ENCODE results near the gene PHKG2. TPM values are rescaled to one million over a fixed set of nuclear protein-coding genes. Genes with fewer than 3 reads are reported as not detected.

The PHKG2 gene
- total RNA-seq, 2 donors from 2014 or later: 17.6 to 24.7 TPM

- H3K27me3 ChIP-seq: no peaks in the 10 kb centered on the region
- peaks cover 0 to 7% of the 10 kb centered on the region in 2 donors for H3K36me3 ChIP-seq (replicated peaks in 1 of 2; ENCODE audit: insufficient read depth in 1 of 2, low read depth in 2 of 2)
- 87 to 93% methylated on average over 12 to 13 of the region's 13 CpGs for WGBS, 2 donors
- H3K4me3 ChIP-seq: no peak overlapping the region
- no peak overlapping the region for H3K27ac ChIP-seq
- TF ChIP-seq POLR2A (IDR thresholded peaks at IDR 0.05) (no peak), CTCF (IDR thresholded peaks at IDR 0.05) (no peak)
- ATAC-seq: no peak
- intact Hi-C loops (cut with DNase I): no loop called here
- DNase-seq: no peak
- peaks cover 14% of the 10 kb centered on the region for H3K4me1 ChIP-seq
- H3K9me3 ChIP-seq: no peaks in the 10 kb centered on the region
Observed at GRCh38 chr16:30756781-30757100, 8.5 kb downstream of the PHKG2 start.

- H3K9me3 ChIP-seq: no peaks in the 10 kb centered on the region
Observed at GRCh38 chr16:30757316-30757715, 9.1 kb downstream of the PHKG2 start.

GRCh38 chr16:30758988-30759491, 10.8 kb downstream of the PHKG2 start:
- intact Hi-C loops (cut with DNase I): no loop called here
- no peak overlapping the region for H3K4me3 ChIP-seq
- H3K27me3 ChIP-seq: no peaks in the 10 kb centered on the region
- H3K4me1 ChIP-seq: peaks cover 28% of the 10 kb centered on the region
- peak overlapping the region in 1 of 4 donors; percentile 44 for H3K27ac ChIP-seq
- H3K9me3 ChIP-seq: no peaks in the 10 kb centered on the region
- peaks cover 0 to under 1% of the 10 kb centered on the region in 2 donors for H3K36me3 ChIP-seq (replicated peaks in 1 of 2; ENCODE audit: insufficient read depth in 1 of 2, low read depth in 2 of 2)
- WGBS, 2 donors: 71 to 87% methylated on average over 10 of the region's 10 CpGs
- TF ChIP-seq CTCF (IDR thresholded peaks at IDR 0.05): no peak
- TF ChIP-seq POLR2A (IDR thresholded peaks at IDR 0.05): no peak
- peak in 1 of 4 donors; percentile 36 for DNase-seq
- ATAC-seq: no peak

More at GRCh38 chr16:30757316-30757715, 9.1 kb downstream of the PHKG2 start:
- intact Hi-C loops (cut with DNase I): no loop called here
- no peak for ATAC-seq
- H3K27ac ChIP-seq: no peak overlapping the region
- no peaks in the 10 kb centered on the region for H3K27me3 ChIP-seq
- DNase-seq: no peak
- H3K36me3 ChIP-seq (replicated peaks in 1 of 2; ENCODE audit: insufficient read depth in 1 of 2, low read depth in 2 of 2): peaks cover 0 to 7% of the 10 kb centered on the region in 2 donors
- WGBS, 2 donors: 83 to 86% methylated on average over 7 of the region's 7 CpGs
- TF ChIP-seq CTCF (IDR thresholded peaks at IDR 0.05) (no peak), POLR2A (IDR thresholded peaks at IDR 0.05) (no peak)
- H3K4me3 ChIP-seq: no peak overlapping the region
- H3K4me1 ChIP-seq: peaks cover 14% of the 10 kb centered on the region

GRCh38 chr16:30760001-30760559, 11.9 kb downstream of the PHKG2 start:
- Histone ChIP-seq H3K4me3 (no peak overlapping the region), H3K27me3 (no peaks in the 10 kb centered on the region), H3K36me3 (replicated peaks in 1 of 2; ENCODE audit: insufficient read depth in 1 of 2, low read depth in 2 of 2) (peaks cover 0 to 8% of the 10 kb centered on the region in 2 donors), H3K27ac (no peak overlapping the region), H3K9me3 (no peaks in the 10 kb centered on the region), H3K4me1 (peaks cover 30% of the 10 kb centered on the region)
- no peak for DNase-seq
- ATAC-seq: no peak
- TF ChIP-seq POLR2A (IDR thresholded peaks at IDR 0.05) (no peak), CTCF (IDR thresholded peaks at IDR 0.05) (no peak)
- intact Hi-C loops (cut with DNase I): no loop called here
- WGBS, 2 donors: 83% methylated on average over 2 to 6 of the region's 7 CpGs

Measured in body of pancreas (tissue), 4 donors.